ENCODE measurements around the gene OPN4. TPM values are rescaled to one million over a fixed set of nuclear protein-coding genes. Genes with fewer than 3 reads are reported as not detected.

OPN4 gene
- polyA plus RNA-seq, 1 of the 3 experiments (the other 2 are of a cell fraction), result 0.03 TPM

DNA sequence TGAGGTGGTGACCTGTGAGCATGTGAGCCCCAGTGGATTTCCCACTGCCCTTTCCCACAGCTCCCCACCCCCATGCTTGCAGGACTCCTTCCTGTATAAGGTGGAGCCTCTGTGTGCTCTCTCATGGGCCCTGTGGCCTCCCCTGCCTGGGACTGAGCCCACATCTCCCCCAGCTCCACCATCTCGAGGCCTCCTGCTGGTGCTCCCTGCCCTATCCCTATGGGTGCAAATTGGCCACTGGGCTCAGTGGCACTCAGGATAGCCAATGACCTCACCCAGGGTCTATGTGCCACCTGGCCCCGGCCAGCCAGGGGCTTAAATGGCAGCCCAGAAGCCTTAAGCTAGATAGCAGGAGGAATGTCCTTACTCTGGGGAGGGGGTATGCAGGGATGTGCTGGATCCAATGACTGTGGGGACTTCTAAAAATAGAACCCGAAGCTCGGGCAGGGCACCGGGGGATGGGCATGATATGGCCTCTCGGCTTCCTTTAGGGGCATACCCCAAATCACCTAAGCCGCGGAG, 16.0 kb downstream of the OPN4 start:
- no peaks in the 10 kb centered on the region for H3K9me2 ChIP-seq
- H3K4me1 ChIP-seq (ENCODE audit: control insufficient read depth in 1 of 2, insufficient read depth in 2 of 2, low read depth in 1 of 2, low read length in 1 of 2), result peaks cover 13 to 62% of the 10 kb centered on the region in 2 experiments; a peak in 3 of 4 replicates
- ChIA-PET POLR2A (no interaction called here), CTCF (interaction anchor here (0.8 to 1.5 kb wide), 3 partner anchors 18 to 229 kb away, joined by 3 to 5 read pairs (median 5); no protein-coding TSS in a partner anchor)
- H3K9ac ChIP-seq, result no peak overlapping the region
- H3K27ac ChIP-seq (ENCODE audit: low read depth in 2 of 2, low read length in 1 of 2), result no peak overlapping the region
- 85% methylated on average over 7 of the region's 8 CpGs for WGBS (ENCODE audit: low lambda C conversion rate)
- no peaks in the 10 kb centered on the region for H3K27me3 ChIP-seq (ENCODE audit: insufficient read depth)
- no peaks in the 10 kb centered on the region for H3F3A ChIP-seq (replicated peaks; ENCODE audit: insufficient read depth)
- H4K20me1 ChIP-seq (ENCODE audit: insufficient read depth), result no peaks in the 10 kb centered on the region
- TF ChIP-seq ELF1 (IDR thresholded peaks at IDR 0.05) (no peak), TCF12 (IDR thresholded peaks at IDR 0.05) (no peak), GATA2 (CRISPR knock-in tag; IDR thresholded peaks at IDR 0.05) (no peak), NFIC (IDR thresholded peaks at IDR 0.05; ENCODE audit: borderline replicate concordance) (no peak), FOSL2 (IDR thresholded peaks at IDR 0.05; ENCODE audit: borderline replicate concordance, low read depth) (no peak), JUND (IDR thresholded peaks at IDR 0.05) (no peak), SMC3 (IDR thresholded peaks at IDR 0.05; ENCODE audit: low read depth, low read length) (no peak), MEF2A (IDR thresholded peaks at IDR 0.05; ENCODE audit: borderline replicate concordance, low read depth) (no peak), RCOR1 (IDR thresholded peaks at IDR 0.05; ENCODE audit: low read length) (no peak), SIN3A (IDR thresholded peaks at IDR 0.05; ENCODE audit: borderline replicate concordance, low read depth, low read length) (no peak), RXRA (IDR thresholded peaks at IDR 0.05; ENCODE audit: borderline replicate concordance, low read depth) (no peak), FOXJ3 (CRISPR knock-in tag; IDR thresholded peaks at IDR 0.05) (no peak), GABPA (IDR thresholded peaks at IDR 0.05; ENCODE audit: low read depth) (no peak), EP300 (IDR thresholded peaks at IDR 0.05; ENCODE audit: borderline replicate concordance in 1 of 2, low read depth in 1 of 2, low read length in 1 of 2) (no peak)
- TF ChIP-seq, protein P1, sequence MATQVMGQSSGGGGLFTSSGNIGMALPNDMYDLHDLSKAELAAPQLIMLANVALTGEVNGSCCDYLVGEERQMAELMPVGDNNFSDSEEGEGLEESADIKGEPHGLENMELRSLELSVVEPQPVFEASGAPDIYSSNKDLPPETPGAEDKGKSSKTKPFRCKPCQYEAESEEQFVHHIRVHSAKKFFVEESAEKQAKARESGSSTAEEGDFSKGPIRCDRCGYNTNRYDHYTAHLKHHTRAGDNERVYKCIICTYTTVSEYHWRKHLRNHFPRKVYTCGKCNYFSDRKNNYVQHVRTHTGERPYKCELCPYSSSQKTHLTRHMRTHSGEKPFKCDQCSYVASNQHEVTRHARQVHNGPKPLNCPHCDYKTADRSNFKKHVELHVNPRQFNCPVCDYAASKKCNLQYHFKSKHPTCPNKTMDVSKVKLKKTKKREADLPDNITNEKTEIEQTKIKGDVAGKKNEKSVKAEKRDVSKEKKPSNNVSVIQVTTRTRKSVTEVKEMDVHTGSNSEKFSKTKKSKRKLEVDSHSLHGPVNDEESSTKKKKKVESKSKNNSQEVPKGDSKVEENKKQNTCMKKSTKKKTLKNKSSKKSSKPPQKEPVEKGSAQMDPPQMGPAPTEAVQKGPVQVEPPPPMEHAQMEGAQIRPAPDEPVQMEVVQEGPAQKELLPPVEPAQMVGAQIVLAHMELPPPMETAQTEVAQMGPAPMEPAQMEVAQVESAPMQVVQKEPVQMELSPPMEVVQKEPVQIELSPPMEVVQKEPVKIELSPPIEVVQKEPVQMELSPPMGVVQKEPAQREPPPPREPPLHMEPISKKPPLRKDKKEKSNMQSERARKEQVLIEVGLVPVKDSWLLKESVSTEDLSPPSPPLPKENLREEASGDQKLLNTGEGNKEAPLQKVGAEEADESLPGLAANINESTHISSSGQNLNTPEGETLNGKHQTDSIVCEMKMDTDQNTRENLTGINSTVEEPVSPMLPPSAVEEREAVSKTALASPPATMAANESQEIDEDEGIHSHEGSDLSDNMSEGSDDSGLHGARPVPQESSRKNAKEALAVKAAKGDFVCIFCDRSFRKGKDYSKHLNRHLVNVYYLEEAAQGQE (IDR thresholded peaks at IDR 0.05; ENCODE audit: low read depth, low read length), result no peak
- TF ChIP-seq, protein P2, sequence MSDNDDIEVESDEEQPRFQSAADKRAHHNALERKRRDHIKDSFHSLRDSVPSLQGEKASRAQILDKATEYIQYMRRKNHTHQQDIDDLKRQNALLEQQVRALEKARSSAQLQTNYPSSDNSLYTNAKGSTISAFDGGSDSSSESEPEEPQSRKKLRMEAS (IDR thresholded peaks at IDR 0.05; ENCODE audit: low read depth), result no peak
- TF ChIP-seq, protein P3, sequence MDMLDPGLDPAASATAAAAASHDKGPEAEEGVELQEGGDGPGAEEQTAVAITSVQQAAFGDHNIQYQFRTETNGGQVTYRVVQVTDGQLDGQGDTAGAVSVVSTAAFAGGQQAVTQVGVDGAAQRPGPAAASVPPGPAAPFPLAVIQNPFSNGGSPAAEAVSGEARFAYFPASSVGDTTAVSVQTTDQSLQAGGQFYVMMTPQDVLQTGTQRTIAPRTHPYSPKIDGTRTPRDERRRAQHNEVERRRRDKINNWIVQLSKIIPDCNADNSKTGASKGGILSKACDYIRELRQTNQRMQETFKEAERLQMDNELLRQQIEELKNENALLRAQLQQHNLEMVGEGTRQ (IDR thresholded peaks at IDR 0.05; ENCODE audit: borderline replicate concordance, low read depth, low read length), result no peak
- H3K9me3 ChIP-seq, result no peaks in the 10 kb centered on the region
- H3K4me3 ChIP-seq (ENCODE audit: low read depth in 2 of 2, low read length in 1 of 2), result no peak overlapping the region
- no peaks in the 10 kb centered on the region for H3K36me3 ChIP-seq (replicated peaks in 1 of 2; ENCODE audit: control insufficient read depth in 1 of 2, insufficient read depth in 2 of 2, low read length in 1 of 2)
- H3K79me2 ChIP-seq (ENCODE audit: insufficient read depth), result no peaks in the 10 kb centered on the region
- no peak for DNase-seq
- no peak overlapping the region for H3K4me2 ChIP-seq
- no peak overlapping the region for H2AFZ ChIP-seq (ENCODE audit: low read depth)
